NCI-H2107 (cell line): ENCODE measurements around the gene SLA2.
"Not testable (repeated sequence)": the region's sequence is repeated elsewhere in the genome, so short reads cannot be mapped to it uniquely, and the experiment has no call there.

ENCODE experiments used
- DNase-seq: peaks from one replicate; lab custom pipeline; 2025; lab: John Stamatoyannopoulos, UW

The SLA2 gene

DNA sequence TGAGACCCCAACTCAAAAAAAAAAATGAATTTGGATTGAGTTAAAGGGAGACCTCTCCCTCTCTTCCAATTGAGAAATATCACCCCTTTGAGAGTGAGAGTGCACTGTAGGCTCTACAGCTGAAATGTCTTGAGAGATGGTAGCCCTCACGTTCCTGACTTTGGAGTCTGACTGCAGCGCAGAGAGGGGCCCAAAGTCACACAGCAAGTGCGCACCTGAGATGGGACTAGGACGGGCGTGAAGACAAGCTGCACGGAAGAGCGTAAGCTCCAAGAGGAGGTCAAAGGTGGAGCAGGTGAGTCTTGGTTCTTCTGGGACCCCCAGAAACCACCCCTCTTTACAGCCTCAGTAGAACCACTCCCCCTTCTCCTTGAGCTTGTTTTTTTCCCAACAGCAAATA lies 643 bp downstream of the SLA2 start:
- no peak for DNase-seq

DNA sequence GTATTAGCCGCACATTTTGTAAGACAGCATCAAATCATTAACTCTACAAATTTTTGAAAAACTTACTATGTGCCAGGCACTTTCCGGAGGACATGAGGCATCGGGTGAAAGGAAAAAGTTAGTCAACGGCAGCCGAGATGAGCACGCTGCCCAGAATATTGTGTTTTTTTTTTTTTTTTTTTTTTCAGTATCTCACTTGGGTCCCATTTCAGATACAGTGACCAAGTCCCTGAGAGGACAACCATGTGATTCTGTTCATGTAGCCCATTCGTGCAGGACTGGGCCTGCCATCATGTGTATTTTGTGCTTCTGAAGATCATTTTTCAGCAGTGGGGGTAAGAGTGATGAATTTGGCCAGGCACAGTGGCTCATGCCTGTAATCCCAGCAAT lies 1.3 kb downstream of the SLA2 start:
- no peak for DNase-seq

DNA sequence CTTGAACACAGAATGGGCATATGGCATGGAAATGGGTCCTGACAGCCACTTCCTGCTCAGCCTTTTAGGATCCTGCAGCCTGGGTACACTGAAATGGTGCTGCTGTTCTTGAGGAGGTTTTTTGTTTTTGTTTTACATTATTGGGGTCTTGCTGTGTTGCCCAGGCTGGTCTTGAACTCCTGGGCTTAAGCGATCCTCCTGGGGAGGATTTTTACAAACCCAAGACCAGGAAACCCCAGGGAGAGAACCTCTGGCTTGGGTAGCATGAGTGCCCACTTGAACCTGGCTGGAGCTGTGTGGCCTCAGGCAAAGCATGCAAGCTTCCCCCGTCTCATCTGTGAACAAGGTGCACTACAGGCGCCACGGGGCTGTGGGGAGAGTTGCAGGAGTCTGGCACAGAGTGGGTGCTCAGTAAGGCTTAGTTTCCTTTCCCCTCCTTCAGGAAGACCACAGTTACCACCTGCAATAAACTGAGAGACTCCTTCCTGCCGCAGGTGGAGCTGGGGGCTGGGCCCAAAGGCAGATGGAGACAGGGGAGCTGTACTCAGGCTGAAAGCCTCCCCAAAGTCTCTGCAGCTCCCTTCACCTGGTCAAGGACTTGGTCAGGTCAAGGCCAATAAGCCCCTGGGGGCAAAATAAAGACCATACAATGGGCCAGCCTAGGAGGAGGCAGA lies 1.8 kb downstream of the SLA2 start:
- no peak for DNase-seq

DNA sequence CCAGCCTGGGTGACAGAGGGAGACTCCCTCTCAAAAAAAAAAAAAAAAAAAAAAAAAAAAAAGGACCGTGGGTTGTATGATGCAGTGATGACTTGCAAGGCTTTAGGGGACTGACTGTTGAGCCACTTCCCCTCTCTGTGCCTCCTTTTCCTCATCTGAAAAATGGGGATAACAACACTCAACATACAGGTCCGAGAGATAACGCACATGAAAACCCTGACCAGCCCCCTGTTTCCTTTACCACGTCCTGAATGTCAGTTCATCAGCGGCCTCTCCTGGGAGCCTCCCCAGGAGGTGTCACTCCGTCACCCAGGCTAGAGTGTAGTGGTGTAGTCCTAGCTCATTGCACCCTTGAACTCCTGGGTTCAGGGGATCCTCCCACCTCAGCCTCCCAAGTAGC lies 3.9 kb downstream of the SLA2 start:
- no peak for DNase-seq

DNA sequence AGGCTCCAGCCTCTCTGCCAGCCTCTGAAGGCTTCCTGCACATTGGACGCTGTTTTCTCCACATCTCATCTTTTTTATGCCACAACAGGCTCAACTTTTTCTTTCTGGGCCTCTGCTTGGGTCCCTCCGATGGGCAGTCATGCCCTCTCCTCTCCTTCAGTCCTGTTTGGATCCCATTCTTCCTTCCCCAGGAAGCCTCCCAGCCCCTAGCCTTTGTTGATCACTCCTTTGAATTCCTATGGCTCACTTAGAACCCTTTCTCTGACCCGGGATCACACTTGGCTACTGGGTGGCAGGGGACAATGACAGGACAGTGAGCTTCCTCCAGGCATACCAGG lies 4.5 kb downstream of the SLA2 start:
- DNase-seq: no peak

DNA sequence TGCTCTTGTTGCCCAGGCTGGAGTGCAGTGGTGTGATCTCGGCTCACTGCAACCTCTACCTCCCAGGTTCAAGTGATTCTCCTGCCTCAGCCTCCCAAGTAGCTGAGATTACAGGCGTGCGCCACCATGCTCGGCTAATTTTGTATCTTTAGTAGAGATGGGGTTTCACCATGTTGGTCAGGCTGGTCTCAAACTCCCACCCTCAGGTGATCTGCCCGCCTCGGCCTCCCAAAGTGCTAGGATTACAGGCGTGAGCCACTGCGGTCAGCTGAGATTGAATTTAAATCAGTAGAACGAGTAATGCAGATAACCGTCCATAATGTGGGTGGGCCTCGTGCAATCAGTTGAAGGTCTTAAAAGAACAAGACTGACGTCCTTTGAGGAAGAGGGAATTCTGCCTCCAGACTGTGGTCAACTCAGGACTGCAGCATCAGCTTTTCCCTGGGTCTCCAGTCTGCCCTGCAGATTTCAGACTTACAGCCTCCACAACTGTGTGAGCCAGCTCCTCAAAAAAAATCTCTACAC lies 7.1 kb downstream of the SLA2 start:
- DNase-seq: not testable (repeated sequence)

DNA sequence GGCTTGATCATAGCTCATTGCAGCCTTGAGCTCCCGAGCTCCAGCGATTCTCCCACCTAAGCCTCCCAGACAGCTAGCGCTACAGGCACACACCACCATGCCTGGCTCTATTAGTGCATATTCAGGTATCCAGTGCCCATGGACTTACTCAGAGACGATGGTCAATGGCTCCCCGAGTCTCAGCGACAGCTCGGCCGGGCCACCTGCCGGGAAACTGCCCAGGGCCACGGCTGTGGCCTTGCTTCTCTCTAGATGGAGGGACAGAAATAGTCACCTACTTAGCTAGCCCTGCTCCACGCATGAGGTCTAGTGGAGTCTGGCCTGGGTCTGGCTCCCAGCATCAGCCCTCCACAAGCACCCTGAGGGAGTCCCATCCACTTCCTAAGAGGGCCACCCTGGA lies 11.7 kb downstream of the SLA2 start:
- DNase-seq: no peak

DNA sequence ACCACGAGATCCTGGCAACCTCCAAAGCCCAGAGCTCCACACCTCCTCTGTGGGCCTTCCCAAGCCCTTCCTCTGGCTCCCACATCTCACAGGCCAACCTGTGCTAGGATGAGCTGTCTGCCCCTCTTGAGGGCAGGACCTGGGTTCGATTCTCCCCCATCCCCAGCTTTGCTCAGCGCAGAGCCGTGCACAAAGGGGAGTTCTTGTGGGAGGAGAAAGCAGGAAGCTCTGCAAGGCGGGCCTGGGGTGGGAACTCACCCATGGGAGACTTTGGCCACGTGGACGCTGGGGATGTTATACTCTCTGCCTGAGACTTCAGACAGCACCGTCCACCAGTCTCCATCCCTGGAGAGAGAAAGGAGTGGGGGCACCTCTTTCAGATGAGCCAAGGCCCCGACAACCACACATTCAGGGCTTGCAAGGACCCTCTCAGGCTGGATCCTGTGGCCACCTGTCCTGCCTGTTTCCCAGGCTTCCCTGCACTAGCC lies 12.7 kb downstream of the SLA2 start:
- DNase-seq: no peak

DNA sequence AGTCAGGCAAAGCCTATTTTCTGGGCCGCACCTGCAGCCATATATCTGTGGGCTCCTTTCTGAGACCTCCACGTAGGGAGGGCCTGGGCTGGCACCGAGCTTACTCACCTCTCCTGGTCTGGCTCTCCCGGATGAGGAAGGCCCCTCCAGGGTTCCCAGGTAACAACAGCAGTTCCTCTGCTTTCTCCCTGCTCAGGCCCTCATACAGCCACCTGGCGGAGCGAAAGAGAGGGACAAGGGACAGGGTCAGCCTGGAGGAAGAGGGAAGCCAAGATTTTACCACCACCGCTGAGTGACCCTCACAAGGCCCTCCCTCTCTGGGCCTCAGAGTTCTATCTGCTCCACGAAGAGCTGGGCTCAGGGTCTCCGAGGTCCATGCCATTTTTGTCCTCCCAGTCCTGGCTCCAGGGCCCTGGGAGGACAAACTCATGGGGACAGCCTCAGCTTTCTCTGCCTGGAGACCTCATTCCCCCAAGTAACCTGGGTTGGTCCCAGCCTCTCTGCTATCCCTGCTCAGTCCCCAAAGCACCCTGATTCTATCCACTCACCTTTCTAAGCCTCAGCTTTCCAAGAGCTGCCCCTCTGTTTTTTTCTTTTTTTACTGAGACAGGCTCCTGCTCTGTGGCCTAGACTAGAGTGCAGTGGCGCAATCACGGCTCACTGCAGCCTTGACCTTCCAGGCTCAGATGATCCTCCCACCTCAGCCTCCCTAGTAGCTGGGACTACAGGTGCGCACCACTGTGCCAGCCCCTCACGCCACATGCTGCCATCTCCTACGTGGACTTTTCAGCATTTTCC lies 13.3 kb downstream of the SLA2 start:
- no peak for DNase-seq

DNA sequence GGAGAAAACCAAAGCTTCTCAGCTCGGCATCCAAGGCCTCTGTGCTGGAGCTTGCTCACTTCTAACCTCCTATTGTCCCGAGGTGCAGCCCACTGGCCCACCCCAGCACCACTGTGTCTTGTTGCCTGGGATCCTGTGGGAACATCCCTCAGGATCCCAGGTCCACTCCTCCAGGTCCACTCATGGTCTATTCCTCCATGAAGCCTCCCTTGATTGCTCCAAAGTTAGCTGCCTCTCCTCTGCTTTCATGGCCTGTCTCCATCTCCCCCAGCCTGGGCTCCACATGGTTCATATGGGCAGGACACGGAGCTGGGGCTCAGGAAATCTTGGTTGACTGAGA lies 13.9 kb downstream of the SLA2 start:
- DNase-seq: no peak

DNA sequence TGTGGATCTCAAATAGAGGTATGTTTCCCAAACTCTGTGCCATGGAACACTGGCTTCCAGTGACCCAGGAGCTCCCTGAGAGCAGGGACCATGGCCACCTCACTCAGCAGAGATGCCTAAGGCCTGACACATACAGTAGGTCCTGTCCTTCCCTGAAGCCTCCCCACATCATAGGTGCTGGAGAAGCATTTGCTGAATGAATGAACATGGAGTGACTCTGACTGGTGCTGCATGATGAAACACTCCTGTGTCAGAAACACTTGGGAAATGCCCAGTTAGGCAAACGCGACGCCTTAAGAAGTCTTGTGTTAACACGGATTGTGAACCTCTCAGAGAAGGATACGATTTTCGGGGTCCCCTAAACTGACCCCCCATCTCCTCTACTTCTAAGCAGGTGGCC lies 14.3 kb downstream of the SLA2 start:
- no peak for DNase-seq

DNA sequence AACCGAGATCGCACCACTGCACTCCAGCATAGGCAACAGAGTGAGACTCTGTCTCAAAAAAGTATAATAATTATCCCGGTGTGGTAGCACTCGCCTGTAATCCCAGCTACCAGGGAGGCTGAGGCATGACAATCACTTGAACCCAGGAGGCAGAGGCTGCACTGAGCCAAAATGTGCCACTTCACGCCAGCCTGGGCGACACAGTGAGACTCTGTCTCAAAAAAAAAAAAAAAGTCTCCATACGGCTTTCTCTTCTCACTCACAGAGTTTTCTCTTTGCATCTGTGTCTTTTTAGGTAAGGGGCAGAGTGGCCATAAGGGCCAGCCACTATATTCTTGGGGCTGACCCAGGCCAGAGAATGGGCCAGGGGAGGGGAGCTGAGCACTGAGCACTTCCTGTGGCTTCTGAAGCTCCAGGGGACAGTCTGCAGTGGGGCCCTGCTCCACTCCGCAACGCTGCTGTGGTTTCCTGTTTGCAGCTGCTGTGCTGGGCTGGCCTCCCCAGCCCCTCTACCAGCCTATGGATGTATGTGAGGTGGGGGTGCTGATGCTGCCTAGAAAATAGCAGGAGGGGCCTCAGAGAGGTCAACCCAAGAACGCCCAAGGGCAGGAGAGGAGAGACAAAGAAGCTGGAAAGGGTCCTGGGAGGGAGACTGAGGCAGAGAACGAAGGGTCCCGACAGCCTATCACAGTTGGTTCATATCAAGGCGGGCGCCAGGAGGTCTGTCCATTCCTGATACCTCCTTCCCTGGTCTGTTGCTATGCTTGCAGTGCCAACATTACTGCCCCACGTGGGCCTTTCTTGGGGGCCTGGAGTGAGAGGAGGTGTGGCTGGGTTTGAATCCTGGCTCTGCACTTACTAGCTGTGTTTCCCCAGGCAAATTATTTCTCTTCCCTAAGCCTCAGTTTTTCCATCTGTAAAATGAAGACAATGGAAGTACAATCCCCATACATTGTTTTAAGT lies 16.0 kb downstream of the SLA2 start:
- no peak for DNase-seq

DNA sequence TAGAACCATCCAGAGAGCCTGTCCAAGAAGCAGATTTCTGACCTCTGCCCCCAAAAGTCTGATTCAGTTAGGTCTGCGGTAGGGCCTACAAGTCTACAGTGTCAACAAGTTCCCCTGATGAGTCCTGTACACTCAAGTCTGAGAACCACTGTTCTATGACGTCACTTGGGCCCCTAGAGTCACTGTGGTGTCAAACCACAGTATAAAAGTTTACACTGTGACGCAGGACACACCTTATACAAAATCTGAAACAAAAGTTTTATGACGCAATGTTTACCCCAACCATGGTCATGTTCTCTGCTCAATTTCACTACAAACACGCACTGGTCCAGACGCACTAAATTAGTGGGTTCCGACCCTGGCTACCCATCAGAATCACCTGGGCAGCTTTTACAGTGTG lies 17.9 kb downstream of the SLA2 start:
- DNase-seq: no peak

DNA sequence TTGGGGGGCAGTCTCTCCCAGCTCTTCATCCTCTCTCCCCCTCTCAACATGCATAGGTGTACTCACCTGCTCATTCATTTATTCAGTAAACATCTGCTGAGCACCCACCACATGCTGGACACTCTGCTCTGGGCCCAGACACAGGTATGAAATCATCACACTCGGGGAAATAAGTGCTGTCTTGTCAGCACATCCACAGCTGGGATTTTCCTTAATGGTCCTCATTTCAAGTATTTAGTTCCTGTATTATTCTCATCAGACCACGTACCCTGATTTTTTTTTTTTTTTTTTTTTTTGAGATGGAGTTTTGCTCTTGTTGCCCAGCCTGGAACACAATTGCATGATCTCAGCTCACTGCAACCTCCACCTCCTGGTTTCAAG lies 21.1 kb downstream of the SLA2 start:
- DNase-seq: no peak

DNA sequence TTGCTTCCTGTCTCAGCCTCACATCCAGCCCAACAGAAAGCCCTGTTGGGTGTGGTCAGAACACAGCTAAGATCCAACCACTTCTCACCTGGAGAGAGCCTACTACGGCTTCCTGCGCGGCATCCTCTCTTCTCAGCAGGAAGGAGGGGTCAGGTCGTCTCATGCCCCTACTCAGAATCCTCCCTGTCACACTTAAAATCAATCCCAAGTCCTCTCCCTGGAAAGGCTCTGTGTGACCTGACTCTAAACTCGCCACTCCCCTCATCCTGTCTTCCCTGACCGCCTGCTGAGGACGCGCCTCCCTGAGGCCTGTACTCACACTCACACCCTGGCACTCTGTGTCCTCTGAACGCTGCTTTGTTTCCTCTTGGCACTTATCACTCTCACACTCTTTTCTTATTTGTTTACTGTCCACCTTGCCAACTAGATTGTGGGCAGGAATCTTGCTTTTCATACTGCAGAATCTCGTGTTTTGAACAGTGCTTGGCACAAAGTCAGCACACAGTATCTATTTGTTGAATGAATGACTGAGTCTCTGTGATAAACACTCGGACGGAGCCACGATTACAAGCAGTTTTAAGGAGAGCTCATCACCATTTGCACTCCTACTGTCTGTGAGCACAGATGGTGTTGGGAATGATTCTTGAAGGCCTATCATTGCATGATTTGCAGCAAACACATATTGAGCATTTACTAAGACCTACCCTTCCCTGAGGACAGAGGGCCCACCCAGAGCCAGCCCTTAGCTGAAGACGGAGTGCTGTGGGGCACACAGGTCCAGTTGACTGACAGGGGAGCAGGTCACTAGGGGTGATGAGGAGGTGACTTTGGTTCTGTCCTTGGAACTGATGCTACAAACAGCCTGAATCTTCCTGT lies 21.7 kb downstream of the SLA2 start:
- DNase-seq: no peak

DNA sequence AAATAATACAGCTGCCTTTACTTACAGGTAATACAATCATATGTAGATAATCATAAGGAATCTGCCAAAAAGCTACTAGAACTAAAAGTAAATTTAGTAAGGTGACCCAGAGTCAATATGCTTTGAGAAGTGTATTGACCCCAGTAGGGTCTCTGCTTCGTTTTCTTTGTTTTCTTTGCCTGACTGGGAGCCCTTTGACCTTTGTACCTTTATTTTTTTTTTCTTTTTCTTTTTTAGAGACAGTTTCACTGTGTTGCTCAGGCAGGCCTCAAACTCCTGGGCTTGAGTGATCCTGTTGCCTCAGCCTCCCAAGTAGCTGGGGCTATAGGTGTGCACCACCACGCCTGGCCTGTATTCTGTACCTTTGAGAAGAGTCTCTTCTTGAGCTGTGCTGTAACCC lies 22.6 kb downstream of the SLA2 start:
- DNase-seq: no peak

DNA sequence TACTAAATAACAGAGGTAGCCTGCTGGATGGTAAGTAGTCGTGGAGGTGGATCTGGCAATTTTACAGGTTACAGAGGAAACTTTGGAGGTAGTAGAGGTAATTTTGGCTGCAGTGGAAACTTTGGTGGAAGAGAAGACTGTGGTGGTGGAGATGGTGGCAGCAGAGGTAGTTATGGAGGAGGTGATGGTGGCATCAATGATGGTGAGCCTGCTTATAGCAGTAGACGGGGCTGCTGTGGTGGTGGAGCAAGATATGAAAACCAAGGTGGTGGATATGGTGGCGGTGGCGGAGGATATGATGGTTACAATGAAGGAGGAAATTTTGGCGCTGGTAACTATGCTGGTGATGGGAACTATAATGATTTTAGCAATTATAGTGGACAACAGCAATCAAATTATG lies 25.1 kb downstream of the SLA2 start:
- no peak for DNase-seq

DNA sequence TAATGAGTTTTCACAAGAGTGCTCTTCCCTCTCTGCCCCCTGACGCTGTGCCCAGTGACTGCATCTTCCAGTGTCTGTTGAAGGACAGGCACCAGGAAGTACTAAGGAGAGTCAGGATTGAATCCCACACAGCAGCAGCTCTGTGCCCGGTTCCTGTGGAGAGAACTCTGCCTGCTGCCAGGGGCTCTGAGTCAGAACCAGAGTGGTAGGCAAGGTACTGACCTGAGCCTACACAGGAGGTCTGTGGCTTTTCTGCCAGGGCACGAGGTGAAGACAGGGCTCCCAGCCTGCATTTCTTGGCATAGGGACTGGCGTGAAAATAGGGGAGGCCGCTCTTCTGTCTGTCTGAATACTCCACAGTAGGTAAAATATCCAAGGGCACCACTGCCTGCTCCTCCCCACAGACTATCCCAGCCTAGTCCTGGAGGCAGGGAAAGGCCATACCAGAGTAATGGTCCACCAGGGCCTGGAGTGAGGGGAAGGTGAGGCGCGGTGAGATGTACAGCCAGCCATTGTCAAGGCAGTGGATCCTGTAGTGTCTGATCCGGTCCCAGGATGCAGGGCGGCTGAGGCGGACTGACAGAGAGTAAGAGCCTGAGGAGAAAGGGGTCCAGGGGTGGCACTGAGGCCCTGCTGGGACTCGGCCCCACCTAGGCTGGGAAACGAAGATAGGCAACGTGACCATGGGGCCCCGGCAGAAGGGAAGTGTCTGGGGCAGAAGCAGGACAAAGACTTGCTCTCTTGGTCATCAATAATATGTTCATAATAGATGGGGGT lies 31.0 kb downstream of the SLA2 start:
- DNase-seq: no peak

DNA sequence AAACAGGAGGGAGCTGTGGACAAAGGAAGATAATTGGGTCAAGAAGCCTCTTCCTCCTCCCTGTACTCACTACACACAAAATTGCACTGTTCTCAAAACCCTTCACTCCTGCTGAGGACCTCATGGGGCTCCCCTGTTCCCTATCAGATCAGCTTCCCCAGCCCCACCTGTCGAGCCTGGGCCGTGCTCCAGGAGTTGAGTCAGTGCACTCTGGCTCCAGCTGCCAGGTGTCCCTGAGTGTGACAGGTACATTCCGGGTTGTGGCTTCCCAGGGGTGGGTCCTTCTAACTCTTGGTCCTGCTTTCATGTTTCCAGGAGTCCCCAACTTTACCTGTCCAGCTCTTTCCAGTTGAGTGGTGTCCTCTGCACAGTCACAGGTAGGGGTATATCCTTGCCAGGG lies 32.0 kb downstream of the SLA2 start:
- peak; percentile 87 for DNase-seq

DNA sequence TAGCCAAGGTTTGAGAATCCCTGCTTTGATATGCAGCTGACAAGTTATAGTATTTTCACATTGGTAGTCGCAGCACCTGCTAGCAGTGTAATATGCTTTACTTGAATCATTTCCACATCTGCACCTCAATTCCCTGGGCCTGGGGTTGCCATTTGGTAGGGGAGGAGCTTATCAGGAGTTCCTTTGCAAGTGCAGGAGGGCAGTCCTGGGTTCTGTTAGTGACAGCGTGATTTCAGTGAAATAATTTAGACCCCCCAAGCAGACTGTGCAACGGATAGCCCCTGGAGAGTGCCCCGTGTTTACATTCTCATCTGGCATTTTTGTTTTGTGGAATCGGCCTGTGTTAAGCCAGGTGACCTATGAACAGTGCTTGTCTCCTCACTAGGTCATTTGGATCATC lies 34.4 kb downstream of the SLA2 start:
- DNase-seq: no peak

DNA sequence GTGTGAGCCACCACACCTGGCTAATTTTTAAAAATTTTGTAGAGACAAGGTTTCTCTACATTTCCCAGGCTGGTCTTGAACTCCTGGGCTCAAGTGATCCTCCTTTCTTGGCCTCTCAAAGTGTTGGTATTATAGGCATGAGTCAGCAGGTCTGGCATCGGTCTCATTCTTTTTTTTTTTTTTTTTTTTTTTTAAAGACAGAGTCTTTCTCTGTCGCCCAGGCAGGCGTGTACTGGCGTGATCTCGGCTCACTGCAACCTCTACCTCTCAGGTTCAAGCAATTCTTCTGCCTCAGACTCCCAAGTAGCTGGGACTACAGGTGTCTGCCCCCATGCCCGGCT lies 37.6 kb downstream of the SLA2 start:
- not testable (repeated sequence) for DNase-seq
